Putamen (tissue), 1 donor: Measurements from ENCODE around the gene ITGB4.

ENCODE experiments used
- DNase-seq: peaks from one replicate; pipeline ENCODE4 v3.0.0-alpha.2; 2016; ENCODE audit warnings: low spot score

Gene ITGB4

DNA sequence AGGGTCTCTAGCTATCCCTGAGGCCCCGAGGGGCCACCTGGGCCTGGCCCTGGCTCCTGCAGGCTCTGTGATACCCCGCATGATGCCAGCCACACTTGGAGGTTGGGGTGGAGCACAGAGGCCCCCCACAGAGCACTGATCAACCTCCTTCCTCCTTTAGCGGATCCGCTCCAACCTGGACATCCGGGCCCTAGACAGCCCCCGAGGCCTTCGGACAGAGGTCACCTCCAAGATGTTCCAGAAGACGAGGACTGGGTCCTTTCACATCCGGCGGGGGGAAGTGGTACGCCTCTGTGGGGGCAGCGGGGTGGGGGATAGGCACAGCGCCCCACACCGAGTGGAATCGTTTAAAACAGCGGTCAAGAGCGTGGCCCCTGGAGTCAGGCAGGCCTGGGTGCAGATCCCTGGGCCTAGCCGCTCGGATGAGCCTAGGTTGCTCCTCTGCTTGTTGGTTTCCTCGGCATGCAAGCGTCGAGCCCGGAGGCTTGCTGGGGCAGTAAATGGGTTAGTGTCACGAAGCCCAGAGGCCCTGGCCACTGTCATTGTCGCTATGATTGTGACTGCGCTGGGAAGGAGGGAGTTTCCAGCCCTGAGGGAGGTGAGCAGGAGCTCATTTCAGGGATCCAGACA, 9.9 kb downstream of the ITGB4 start:
- DNase-seq = no peak

DNA sequence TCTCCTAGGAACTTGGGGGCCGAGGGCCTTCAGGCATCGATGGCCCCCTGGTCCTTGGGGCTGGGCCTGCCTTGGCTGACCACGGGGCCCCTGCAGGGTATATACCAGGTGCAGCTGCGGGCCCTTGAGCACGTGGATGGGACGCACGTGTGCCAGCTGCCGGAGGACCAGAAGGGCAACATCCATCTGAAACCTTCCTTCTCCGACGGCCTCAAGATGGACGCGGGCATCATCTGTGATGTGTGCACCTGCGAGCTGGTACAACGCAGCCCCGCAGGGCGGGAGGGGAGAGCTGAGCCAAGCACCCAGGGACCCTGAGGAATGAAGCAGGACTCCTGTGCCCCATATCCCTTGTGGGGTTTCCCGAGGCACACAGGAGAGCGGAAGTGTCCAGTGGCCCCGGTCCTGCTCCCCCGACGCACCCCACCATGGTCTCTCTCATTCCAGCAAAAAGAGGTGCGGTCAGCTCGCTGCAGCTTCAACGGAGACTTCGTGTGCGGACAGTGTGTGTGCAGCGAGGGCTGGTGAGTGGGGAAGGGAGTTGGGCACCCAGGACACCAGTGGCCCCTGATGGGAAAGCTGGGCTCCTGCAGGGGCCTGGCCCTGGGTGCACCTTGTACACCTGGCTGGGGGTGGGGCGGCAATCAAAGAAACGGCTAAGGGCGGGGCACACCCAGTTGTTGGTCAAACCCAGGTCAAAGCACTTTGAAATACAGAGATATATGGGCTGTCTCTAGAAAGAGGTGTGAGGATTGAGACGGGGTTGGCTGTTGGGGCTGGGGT, 10.6 kb downstream of the ITGB4 start:
- DNase-seq = no peak

DNA sequence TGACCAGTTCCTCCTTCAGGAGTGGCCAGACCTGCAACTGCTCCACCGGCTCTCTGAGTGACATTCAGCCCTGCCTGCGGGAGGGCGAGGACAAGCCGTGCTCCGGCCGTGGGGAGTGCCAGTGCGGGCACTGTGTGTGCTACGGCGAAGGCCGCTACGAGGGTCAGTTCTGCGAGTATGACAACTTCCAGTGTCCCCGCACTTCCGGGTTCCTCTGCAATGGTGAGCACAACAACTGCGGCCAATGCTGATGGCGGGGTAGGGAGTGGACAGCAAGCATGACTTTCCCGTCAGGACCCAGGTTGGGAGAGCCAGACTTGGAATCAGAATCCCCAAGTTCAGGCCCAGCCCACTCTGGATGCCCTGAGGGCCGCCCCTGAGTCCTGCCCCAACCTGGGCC, 12.2 kb downstream of the ITGB4 start:
- no peak for DNase-seq

DNA sequence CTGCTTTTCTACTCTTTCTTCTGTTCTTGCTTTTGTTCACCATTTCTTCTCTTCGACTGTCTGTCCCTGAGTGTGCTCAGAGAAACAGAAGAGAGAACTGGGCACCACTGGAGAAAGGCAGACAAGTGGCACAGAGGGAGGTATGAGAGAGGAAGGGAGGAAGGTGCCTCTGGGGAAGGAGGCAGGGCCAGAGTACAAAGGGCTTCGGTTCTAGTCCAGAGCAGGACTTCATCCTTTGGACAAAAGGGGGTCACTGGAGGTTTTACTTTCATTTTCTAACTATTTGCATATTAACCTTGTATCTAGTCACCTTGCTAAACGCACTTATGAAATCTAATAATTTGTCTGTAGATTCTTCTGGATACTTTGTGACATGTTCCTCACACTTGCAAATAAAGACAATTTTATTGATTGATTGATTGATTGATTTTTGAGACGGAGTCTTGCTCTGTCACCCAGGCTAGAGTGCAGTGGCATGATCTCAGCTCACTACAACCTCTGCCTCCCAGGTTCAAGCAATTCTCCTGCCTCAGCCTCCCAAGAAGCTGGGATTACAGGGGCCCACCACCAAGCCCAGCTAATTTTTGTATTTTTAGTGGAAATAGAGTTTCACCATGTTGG, 13.5 kb downstream of the ITGB4 start:
- no peak for DNase-seq

DNA sequence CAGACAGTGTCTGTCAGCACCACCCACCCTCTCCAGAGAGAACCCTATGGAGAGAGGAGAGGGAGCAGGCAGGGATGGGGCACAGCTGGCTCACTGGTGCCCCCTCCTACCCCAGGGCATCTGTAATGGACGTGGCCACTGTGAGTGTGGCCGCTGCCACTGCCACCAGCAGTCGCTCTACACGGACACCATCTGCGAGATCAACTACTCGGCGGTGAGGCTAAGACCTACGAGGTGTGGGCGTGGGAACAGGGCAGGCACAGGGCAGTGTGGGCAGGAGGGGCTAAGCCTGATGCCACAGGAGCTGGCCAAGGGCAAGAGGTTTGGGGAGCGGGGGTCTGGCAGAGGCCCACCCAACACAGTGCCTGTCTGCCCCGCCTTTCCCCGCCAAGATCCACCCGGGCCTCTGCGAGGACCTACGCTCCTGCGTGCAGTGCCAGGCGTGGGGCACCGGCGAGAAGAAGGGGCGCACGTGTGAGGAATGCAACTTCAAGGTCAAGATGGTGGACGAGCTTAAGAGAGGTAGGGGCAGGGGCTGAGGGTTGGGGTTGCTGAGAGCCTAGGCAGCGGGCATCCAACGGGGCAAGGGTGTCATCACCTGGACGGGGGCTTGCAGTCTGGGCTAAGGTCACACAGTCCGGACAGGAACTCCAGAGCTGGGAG, 15.0 kb downstream of the ITGB4 start:
- no peak for DNase-seq

DNA sequence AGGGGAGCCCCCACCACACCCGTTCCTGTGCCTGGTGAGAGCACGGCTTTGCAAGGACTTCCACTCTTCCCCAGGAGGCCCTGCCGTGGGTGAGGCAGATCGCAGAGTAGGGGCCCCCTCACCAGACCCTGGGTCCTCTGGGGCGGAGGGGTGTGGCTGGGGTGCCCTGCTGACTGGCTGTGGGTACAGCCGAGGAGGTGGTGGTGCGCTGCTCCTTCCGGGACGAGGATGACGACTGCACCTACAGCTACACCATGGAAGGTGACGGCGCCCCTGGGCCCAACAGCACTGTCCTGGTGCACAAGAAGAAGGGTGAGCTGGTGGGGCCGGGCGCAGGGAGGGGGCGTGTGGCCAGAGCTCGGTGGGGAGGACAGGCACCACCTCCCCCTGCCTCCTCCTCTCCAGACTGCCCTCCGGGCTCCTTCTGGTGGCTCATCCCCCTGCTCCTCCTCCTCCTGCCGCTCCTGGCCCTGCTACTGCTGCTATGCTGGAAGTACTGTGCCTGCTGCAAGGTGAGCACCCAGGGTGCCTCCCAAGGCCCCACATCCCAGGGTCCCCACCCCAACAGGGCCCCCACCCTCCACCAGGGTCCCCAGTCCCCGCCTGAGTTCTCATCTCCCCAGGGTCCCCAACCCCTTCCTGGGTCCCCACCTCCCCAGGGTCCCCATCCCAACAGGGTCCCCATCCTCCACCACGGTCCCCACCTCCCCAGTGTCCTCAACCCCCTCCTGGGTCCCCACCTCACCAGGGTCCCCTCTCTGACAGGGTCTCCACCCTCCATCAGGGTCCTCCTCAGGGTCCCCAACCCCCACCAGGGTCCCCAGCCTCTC, 16.1 kb downstream of the ITGB4 start:
- DNase-seq = no peak

DNA sequence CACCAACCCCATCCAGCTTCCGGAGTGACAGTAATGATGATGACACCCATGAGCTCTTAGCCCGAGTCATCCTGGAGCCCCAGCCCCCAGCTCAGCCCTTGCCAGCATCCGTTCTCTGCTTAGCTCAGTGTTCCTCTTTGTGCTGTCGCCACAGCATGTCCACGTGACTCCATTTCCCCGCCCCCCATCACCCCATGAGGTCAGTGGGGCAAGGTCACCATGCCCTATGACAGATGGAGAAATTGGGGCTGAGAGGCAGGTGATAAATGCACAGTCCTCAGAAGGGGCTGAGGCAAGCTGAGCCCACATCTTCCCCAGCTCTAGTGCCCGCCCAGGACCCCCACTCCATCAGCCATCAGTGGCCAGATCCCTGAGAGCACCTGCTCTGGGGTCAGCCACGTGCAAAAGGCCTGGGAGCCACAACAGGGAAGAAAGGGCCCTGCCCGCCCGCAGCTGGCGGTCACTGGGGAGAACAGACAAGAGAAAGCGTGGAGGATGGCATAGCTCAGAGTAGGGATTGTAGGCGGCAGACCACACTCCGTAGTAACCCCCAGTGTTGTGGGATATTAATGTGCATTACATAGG, 17.1 kb downstream of the ITGB4 start:
- DNase-seq = no peak

DNA sequence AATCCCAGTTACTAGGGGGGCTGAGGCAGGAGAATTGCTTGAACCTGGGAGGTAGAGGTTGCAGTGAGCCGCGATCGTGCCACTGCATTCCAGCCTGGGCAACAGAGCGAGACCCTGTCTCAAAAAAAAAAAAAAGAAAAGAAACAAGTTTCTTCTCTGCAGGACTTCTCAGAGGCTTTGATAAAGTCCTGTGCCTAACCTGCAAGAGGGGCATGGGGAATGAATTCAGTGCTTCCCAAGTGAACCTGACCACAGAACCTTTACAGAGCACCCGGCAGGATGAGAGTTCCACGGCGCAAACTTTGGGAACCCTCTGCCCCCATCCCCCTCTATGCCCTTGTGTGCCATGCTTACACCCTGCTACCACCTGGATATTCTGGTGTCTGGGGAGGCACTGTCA, 17.9 kb downstream of the ITGB4 start:
- DNase-seq = no peak

DNA sequence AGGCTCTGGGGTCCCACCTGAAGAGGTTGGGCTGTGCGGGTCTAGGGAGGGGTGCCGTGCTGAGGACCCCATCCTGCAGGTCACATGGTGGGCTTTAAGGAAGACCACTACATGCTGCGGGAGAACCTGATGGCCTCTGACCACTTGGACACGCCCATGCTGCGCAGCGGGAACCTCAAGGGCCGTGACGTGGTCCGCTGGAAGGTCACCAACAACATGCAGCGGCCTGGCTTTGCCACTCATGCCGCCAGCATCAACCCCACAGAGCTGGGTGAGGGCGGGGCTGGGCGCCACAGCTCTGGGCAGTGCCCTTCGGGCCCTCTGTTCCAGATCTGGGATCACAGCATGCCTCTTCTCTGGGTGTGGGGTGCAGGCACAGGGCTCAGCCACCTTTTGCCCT, 18.5 kb downstream of the ITGB4 start:
- no peak for DNase-seq

DNA sequence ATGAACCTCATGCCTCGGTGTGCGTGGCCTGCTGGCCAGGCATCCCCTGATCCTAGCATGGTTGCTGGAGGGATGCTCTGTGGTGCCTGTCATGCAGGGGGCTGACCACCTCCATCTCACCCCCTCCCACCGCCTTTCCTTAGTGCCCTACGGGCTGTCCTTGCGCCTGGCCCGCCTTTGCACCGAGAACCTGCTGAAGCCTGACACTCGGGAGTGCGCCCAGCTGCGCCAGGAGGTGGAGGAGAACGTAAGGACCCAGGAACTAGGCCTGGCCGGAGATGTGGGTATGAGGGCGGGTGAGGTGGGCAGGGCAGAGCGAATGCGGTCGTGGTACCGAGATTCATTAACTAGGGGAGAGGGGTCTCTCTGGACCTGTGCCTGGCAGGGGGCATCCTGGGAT, 19.0 kb downstream of the ITGB4 start:
- no peak for DNase-seq

DNA sequence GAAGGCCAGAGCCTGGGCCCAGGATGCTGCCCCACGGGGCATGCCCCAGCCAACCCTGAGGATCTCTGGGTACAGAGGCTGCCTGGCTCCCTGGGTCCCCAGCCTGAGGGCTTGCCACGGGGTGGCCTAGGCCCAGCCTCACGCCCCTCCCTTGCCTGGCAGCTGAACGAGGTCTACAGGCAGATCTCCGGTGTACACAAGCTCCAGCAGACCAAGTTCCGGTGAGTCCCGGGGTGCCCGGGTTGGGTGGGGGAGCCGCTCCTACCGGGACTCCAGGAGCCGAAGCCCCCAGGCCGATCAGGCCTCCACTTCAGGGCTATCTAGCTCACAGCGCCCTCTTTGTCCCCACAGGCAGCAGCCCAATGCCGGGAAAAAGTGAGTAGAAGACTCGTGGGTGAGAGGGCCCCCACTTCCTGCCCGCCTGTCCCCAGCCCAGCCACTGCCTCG, 19.4 kb downstream of the ITGB4 start:
- DNase-seq = no peak

DNA sequence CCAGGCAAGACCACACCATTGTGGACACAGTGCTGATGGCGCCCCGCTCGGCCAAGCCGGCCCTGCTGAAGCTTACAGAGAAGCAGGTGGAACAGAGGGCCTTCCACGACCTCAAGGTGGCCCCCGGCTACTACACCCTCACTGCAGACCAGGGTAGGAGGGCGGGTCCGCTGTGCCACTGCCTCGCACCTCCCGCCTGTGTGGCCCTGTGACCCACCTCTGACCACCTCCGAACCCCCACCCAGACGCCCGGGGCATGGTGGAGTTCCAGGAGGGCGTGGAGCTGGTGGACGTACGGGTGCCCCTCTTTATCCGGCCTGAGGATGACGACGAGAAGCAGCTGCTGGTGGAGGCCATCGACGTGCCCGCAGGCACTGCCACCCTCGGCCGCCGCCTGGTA, 21.1 kb downstream of the ITGB4 start:
- no peak for DNase-seq

DNA sequence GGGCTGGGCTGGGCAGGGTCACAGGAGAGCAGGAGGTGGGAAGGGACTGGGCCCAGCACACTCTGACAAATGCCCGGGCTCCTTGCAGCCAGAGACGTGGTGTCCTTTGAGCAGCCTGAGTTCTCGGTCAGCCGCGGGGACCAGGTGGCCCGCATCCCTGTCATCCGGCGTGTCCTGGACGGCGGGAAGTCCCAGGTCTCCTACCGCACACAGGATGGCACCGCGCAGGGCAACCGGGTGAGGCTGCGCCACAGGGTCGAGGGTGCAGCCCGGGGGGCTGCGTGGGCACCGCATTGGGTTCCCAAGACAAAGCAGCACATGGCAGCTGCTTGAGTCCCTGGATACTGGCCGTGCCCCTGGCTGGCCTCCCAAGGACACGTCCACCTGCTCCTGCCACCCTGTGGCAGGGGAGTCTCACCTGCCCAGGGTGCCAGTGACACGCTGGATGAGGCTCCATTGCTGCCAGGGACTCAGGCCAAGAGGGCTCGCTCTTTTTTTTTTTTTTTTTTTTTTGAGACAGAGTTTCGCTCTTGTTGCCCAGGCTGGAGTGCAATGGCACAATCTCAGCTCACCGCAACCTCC, 22.5 kb downstream of the ITGB4 start:
- no peak for DNase-seq

DNA sequence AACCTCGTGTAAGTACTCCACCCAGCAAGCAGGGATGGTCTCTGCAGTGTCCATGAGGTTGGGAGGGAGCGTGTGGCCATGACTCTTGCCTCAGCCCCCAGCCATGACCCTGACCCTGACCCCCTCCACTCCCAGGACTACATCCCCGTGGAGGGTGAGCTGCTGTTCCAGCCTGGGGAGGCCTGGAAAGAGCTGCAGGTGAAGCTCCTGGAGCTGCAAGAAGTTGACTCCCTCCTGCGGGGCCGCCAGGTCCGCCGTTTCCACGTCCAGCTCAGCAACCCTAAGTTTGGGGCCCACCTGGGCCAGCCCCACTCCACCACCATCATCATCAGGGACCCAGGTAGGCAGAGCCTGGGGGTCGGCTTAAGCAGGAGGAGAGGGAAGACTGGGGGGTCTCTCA, 27.4 kb downstream of the ITGB4 start:
- DNase-seq = no peak

DNA sequence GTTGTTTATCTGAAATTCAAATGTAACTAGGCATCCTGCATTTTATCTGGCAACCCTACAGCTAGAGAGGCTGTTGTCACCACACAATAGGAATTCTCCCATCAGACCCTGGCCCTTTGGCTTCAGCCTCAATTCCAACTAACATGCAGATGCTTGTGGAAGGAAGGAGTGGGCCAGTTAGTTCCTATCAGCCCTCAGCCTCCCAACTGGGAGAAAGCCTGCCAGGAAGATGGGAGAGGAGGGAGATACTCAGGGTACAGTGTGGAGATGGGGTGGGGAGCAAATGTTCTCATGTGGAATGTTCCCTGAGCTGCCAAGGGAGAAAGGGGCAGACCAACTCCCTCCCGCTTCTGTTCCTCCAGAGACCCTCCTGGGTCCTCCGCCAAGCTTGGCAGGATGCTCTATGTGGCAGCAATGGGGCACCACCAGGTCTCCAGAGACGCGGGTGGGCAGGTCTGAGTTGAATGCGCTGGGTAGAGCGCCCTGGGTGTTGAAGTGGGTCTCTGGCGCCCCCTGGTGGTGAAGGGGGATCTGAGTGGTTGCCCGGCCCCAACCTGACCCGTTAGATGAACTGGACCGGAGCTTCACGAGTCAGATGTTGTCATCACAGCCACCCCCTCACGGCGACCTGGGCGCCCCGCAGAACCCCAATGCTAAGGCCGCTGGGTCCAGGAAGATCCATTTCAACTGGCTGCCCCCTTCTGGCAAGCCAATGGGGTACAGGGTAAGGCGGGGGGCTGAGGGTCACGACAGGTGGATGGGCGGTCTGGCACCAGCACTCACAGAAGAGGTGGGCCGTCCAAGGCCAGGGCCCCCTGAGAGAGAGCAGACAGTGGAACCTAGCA, 28.5 kb downstream of the ITGB4 start:
- DNase-seq = peak; percentile 69

DNA sequence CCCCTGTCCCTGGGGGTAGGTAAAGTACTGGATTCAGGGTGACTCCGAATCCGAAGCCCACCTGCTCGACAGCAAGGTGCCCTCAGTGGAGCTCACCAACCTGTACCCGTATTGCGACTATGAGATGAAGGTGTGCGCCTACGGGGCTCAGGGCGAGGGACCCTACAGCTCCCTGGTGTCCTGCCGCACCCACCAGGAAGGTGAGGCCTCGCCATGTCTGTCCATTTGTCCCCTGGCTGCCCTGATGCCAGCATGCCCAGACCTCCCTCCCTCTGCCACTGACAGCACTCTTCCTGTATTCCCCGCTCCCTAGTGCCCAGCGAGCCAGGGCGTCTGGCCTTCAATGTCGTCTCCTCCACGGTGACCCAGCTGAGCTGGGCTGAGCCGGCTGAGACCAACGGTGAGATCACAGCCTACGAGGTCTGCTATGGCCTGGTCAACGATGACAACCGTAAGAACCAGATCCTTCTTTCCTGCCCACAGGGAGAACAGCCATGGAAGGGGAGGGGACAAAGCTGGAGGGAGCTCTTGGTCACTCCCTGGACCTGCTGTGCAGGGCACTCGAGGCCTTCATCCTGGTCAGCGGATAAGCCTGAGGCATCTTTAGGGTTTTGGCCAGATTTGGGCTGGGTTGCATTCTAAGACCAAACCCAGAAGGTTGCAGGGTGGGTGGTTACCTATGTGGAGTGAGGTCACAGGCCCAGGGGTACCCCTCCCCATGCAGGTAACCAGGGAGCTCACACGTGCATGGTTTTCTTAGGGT, 29.6 kb downstream of the ITGB4 start:
- no peak for DNase-seq

DNA sequence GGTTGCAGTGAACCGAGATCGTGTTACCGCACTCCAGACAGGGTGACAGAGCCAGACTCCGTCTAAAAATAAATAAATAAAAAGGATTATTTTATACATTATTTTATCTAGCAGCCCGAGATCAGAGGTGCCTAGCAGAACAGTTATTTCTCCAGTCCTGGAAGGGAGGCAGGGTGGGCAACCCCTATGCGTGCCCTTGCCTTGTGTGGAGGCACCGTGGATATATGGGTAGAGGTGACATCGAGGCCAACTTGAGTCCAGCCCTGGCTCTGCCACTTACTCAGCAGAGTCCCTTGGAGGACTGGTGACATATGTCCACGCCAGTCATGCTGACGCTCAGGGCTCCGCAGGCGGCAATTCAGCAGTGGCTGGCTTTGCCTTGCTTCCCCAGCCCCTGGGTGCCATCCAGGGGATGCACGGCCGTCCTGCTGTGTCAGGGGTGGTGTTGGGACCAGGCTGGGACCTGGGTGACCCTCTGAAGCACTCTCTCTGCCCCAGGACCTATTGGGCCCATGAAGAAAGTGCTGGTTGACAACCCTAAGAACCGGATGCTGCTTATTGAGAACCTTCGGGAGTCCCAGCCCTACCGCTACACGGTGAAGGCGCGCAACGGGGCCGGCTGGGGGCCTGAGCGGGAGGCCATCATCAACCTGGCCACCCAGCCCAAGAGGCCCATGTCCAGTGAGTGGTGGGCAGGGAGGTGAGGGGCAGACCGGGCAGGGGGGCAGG, 30.6 kb downstream of the ITGB4 start:
- DNase-seq = no peak

DNA sequence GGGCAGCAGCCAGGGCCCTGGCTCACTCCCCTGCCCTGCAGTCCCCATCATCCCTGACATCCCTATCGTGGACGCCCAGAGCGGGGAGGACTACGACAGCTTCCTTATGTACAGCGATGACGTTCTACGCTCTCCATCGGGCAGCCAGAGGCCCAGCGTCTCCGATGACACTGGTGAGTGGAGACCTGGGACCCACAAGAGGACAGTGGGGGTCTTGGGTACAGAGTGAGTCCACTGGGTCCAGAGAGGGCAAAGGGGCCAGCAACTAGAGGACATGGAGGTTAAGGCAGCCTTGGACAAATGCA, 31.1 kb downstream of the ITGB4 start:
- no peak for DNase-seq
